Transverse colon (tissue), 4 donors: ENCODE measurements around the gene ISCA1. TPM values are rescaled to one million over a fixed set of nuclear protein-coding genes. Genes with fewer than 3 reads are reported as not detected.
"Not testable (repeated sequence)": the region's sequence is repeated elsewhere in the genome, so short reads cannot be mapped to it uniquely, and the experiment has no call there.

ENCODE experiments used
- DNase-seq: peaks from one replicate; pipeline ENCODE4 v3.0.0-alpha.2; 2019
- H3K27ac ChIP-seq, 4 donors: fragments of 200-600 bp; sonication (generic); 2 replicates each; pipeline ENCODE4 v1.5.1; 2016 to 2018; ENCODE audit warnings: inconsistent platforms in 4 of 4
- H3K27me3 ChIP-seq: fragments of 200-600 bp; sonication (generic); 2 replicates; pipeline ENCODE4 v1.5.1; 2017; ENCODE audit warnings: inconsistent platforms
- H3K36me3 ChIP-seq, 4 donors: fragments of 200-600 bp; sonication (generic); 2 replicates each; pipeline ENCODE4 v1.5.1; 2017 to 2019; ENCODE audit warnings: inconsistent platforms in 4 of 4
- H3K4me1 ChIP-seq, 4 donors: fragments of 200-600 bp; sonication (generic); 2 replicates each; pipeline ENCODE4 v1.5.1; 2017 to 2020; ENCODE audit warnings: inconsistent platforms in 4 of 4
- H3K4me3 ChIP-seq, 4 donors: fragments of 200-600 bp; sonication (generic); 1 replicate in 1 of 4; 2 replicates in 3 of 4; pipeline versions ENCODE4 v1.5.1 to v1.6.1; 2017 to 2019; ENCODE audit warnings: inconsistent platforms in 4 of 4
- H3K9me3 ChIP-seq, 2 donors: fragments of 200-600 bp; sonication (generic); 2 replicates each; pipeline ENCODE4 v1.5.1; 2017 to 2019; ENCODE audit warnings: inconsistent platforms in 2 of 2
- CTCF ChIP-seq, 5 experiments: fragments of 200-600 bp in 3 of 5; fragments of 450-650 bp in 2 of 5; sonication (generic) in 3 of 5; IDR thresholded peaks; 1 replicate in 2 of 5; 2 replicates in 3 of 5; pipeline ENCODE4 v1.5.1; 2016 to 2017; ENCODE audit warnings: antibody characterized with exemption in 5 of 5, inconsistent platforms in 3 of 5, mild to moderate bottlenecking in 2 of 5, moderate library complexity in 1 of 5
- EP300 ChIP-seq: sonication (generic); formaldehyde crosslinking; IDR thresholded peaks from one replicate; pipeline ENCODE4 v1.6.1; 2017; ENCODE audit warnings: antibody characterized with exemption, low read depth
- POLR2A ChIP-seq: fragments of 450-650 bp; IDR thresholded peaks from one replicate; pipeline ENCODE4 v1.6.1; 2016; ENCODE audit warnings: antibody characterized with exemption, mild to moderate bottlenecking, moderate library complexity
- POLR2AphosphoS5 ChIP-seq, 3 donors: sonication (generic); formaldehyde crosslinking; IDR thresholded peaks; one replicate each; pipeline ENCODE4 v1.6.1; 2016; ENCODE audit warnings: antibody characterized with exemption in 3 of 3
- WGBS, 2 donors: methylation state at CpG; one replicate each; pipeline ENCODE4 v1.1.5; 2018; ENCODE audit warnings: low coverage in 1 of 2; 5-methylcytosine and 5-hydroxymethylcytosine counted together
- in situ Hi-C, 4 donors: fragments of 200-750 bp; cut with MboI; loops; one replicate each; pipeline versions ENCODE4 v1.15.0 to v1.15.1; 2017; ENCODE audit warnings: low sequenced_read_pairs in 3 of 4, low pct_ligation_motif_present in 1 of 4, low pct_unique_long_range_greater_than_20kb in 1 of 4
- intact Hi-C: fragments of 100-400 bp; cut with DNase I; formaldehyde crosslinking; loops from one replicate; pipeline ENCODE4 v1.15.1; 2023; ENCODE audit warnings: low total_unique reads
- total RNA-seq, 4 donors: library from RNA; depleted of rRNA; stranded (reverse); fragments of >200 nt; gene quantifications; one replicate each; pipeline ENCODE4 v1.1.0, GENCODE V29; 2016

ISCA1 gene
- total RNA-seq, 4 donors from 2014 or later, result 2.2 to 38.4 (median 29.4) TPM

GRCh38 chr9:86298873-86299272 is 16.5 kb upstream of the ISCA1 start:
- no peak for DNase-seq
- H3K9me3 ChIP-seq, result no peaks in the 10 kb centered on the region
- 91 to 94% methylated on average over 10 to 11 of the region's 11 CpGs for WGBS, 2 donors
- H3K4me1 ChIP-seq, result no peaks in the 10 kb centered on the region
- no peak overlapping the region for H3K27ac ChIP-seq
- no peak for TF ChIP-seq POLR2AphosphoS5 (IDR thresholded peaks at IDR 0.05)
- TF ChIP-seq CTCF (IDR thresholded peaks at IDR 0.05), result no peak
- TF ChIP-seq EP300, result no peak
- TF ChIP-seq POLR2A, result no peak
- intact Hi-C loops (no loop called here), in situ Hi-C loops (loop anchor here in 1 of 4 donors (25.0 kb wide), 1 partner anchor 362 kb away; the partner anchor contains the start of gene NAA35)
- peaks cover 0 to 60% (median 27%) of the 10 kb centered on the region in 4 donors for H3K36me3 ChIP-seq
- no peak overlapping the region for H3K4me3 ChIP-seq
- H3K27me3 ChIP-seq, result no peaks in the 10 kb centered on the region

DNA sequence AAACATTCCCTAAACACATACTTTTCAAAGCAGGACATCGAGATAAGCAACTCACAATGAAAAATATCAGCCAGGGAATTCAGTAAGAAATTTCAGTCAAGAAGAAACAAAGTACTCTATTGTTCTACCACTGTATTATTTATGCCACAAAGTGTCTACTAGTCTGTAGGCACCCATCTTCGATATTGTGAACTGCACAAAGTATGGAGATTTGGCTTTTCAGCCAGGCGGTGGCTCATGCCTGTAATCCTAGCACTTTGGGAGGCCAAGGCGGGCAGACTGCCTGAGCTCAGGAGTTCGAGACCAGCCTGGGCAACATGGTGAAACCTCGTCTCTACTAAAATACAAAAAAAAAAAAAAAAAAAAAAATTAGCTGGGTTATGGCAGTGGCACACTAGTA is 8.0 kb upstream of the ISCA1 start:
- 98 to 100% methylated on average over 2 to 6 of the region's 6 CpGs for WGBS, 2 donors
- in situ Hi-C loops, result loop anchor here in 1 of 4 donors (25.0 kb wide), 1 partner anchor 353 kb away; the partner anchor contains the start of gene NAA35
- peaks cover 0 to 15% (median 5%) of the 10 kb centered on the region in 4 donors for H3K36me3 ChIP-seq
- H3K4me1 ChIP-seq, H3K27me3 ChIP-seq, DNase-seq, H3K27ac ChIP-seq, intact Hi-C loops, H3K4me3 ChIP-seq, H3K9me3 ChIP-seq: not testable (repeated sequence)

DNA sequence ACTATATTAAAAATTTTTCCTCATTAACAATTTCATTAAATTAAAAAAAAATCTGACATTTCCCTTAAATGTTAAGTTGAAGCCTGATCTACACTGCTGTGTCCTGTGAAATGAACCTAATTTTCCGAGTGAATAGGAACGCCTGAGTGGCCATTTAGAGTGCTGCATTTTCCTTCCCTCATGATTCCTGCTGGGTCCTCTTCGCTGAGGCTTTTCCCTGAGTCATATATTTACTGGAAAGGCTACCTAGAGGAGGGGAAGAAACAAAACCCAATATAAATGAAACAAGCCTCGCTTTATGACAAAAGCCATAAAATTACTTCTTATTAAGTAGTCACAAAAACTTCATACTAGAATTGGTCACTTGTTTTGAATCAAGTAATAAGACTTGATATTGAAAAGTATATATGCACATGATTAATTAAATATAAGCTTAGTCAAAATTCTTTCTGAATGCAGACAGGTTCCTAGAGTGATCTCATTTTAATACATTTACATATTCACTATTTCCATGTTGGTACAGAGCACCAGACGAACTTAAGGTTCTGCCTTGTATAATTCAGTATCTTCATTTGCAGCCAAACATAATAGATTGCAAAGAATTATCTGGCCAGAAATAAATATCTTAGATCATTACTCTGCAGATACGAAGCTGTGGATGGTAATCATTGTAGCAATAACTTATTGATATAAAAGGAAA is 6.3 kb upstream of the ISCA1 start:
- Histone ChIP-seq H3K36me3 (peaks cover 0 to 15% (median 5%) of the 10 kb centered on the region in 4 donors), H3K27me3 (no peaks in the 10 kb centered on the region), H3K27ac (no peak overlapping the region), H3K9me3 (no peaks in the 10 kb centered on the region), H3K4me1 (no peaks in the 10 kb centered on the region), H3K4me3 (no peak overlapping the region)
- intact Hi-C loops, result no loop called here
- 91 to 94% methylated on average over 6 of the region's 6 CpGs for WGBS, 2 donors
- DNase-seq, result no peak
- no peak for TF ChIP-seq POLR2AphosphoS5 (IDR thresholded peaks at IDR 0.05)
- TF ChIP-seq EP300, result no peak
- in situ Hi-C loops, result loop anchor here in 1 of 4 donors (25.0 kb wide), 1 partner anchor 351 kb away; the partner anchor contains the start of gene NAA35

DNA sequence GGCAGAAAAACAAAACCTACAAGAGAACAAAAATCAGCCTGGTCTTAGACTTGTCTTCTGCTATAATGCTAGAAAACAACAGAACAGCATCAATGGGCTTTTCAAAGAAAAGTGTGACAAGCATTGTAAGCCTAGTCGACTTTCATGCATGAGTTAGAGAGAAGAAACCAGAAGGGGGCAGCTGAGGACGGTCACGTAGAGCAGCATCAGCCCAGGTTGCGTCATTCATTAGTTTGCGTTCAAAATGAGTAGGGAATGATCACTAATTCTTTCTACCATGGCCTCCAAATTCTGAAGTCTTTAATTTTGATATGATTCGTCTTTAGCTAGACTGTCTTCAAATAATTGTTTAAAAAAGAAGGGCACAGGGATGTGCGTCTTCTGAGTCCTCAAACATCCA is 4.7 kb upstream of the ISCA1 start:
- in situ Hi-C loops, result loop anchor here in 1 of 4 donors (25.0 kb wide), 1 partner anchor 350 kb away; the partner anchor contains the start of gene NAA35
- intact Hi-C loops, result no loop called here
- no peak for DNase-seq
- Histone ChIP-seq H3K27ac (no peak overlapping the region), H3K9me3 (no peaks in the 10 kb centered on the region), H3K4me1 (peaks cover 5 to 6% (median 5%) of the 10 kb centered on the region in 4 donors), H3K36me3 (peaks cover 0 to 15% (median 2%) of the 10 kb centered on the region in 4 donors), H3K27me3 (no peaks in the 10 kb centered on the region), H3K4me3 (no peak overlapping the region)
- 66 to 73% methylated on average over 7 of the region's 7 CpGs for WGBS, 2 donors
- no peak for TF ChIP-seq POLR2AphosphoS5 (IDR thresholded peaks at IDR 0.05)
- no peak for TF ChIP-seq CTCF (IDR thresholded peaks at IDR 0.05)
- no peak for TF ChIP-seq EP300
- TF ChIP-seq POLR2A, result no peak

DNA sequence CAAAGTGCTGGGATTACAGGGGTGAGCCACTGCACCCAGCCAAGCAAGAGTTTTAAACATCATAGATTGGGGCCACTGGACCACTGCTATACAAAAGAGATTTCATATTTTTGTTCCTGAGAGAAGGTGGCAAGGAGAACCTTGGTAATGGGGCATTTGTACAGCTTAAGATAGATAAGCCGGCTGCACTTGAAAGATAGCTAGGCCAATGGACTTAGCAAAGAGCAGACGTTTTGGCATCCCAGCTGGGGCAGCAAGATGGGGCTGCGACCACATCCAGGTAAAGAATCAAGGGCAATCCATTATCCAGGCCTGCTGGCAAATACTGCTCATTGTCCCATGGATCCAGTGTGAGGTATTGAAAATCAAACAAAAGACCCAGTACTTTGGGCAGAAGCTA is 3.9 kb upstream of the ISCA1 start:
- Histone ChIP-seq H3K9me3 (no peaks in the 10 kb centered on the region), H3K4me1 (peaks cover 5 to 8% (median 8%) of the 10 kb centered on the region in 4 donors), H3K27me3 (no peaks in the 10 kb centered on the region), H3K36me3 (peaks cover 0 to 15% (median 2%) of the 10 kb centered on the region in 4 donors), H3K4me3 (no peak overlapping the region), H3K27ac (no peak overlapping the region)
- intact Hi-C loops, result no loop called here
- in situ Hi-C loops, result loop anchor here in 1 of 4 donors (25.0 kb wide), 1 partner anchor 349 kb away; the partner anchor contains the start of gene NAA35
- no peak for DNase-seq
- 70% methylated on average over 3 of the region's 3 CpGs; no CpG with 5 or more reads in 1 of the 2 donors for WGBS, 2 donors
- no peak for TF ChIP-seq POLR2A
- TF ChIP-seq POLR2AphosphoS5 (IDR thresholded peaks at IDR 0.05), result no peak
- no peak for TF ChIP-seq CTCF (IDR thresholded peaks at IDR 0.05)
